NCI-H345 treated with DMSO at 0.1 percent for 48 hours (cell line): ENCODE results near the gene TNFRSF1A.

Experiments used
- DNase-seq: peaks from one replicate; lab custom pipeline; 2025; ENCODE audit not compliant: unreplicated experiment; lab: John Stamatoyannopoulos, UW

TNFRSF1A gene

DNA sequence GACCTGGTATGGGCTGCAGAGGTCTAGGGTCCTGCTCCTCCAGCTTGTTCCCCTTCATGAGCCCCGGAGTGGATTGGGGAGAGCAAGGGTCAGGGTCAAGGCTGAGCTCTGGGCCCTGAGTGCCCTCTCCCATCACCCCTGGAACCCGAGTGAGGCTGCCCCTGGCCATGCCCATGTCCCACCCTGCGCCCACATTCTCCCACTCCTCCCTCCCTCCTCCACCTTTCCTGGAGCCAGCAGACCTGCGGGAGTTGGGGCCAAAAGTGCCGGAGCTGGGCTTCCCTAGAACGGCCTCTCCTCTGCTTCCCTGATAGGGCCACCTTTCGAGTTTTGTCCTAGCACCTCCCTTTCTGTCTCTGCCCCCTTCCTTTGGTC, 32.9 kb upstream of the TNFRSF1A start:
- no peak for DNase-seq

DNA sequence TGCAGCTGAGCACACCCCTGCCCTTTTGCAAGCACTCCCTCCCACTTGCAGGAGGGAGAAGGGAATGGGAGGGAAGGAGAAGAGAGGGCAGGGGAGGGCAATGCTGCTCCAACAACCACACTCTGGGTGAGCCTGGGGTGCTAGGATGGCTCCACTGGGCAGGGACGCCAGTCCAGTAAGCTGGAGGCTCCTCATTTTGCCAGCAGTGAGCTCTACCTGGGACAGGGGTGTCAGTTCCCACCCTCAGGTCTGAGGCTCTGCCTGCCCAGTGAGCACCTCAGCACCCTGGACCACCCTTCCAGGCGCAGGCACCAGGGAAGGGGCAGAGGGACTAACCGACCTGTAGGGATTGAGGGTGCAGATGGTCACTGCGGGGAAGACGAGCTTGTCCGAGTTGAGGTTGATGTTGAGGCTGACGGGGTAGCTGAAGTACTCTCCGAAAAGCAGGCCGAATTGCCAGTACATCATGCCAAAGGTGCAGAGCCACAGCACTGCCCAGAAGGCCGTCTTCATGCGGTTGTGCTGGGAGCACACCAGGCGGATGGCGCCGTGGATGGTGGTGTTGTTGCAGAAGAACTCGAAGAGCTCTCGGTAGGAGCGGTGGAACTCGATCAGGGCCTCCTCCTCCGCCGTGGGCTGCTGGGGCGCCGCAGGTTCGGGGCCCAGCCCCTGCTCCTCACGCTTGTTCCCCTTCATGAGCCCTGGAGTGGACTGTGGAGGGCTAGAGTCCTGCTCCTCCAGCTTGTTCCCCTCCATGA, 32.3 kb upstream of the TNFRSF1A start:
- DNase-seq: no peak

DNA sequence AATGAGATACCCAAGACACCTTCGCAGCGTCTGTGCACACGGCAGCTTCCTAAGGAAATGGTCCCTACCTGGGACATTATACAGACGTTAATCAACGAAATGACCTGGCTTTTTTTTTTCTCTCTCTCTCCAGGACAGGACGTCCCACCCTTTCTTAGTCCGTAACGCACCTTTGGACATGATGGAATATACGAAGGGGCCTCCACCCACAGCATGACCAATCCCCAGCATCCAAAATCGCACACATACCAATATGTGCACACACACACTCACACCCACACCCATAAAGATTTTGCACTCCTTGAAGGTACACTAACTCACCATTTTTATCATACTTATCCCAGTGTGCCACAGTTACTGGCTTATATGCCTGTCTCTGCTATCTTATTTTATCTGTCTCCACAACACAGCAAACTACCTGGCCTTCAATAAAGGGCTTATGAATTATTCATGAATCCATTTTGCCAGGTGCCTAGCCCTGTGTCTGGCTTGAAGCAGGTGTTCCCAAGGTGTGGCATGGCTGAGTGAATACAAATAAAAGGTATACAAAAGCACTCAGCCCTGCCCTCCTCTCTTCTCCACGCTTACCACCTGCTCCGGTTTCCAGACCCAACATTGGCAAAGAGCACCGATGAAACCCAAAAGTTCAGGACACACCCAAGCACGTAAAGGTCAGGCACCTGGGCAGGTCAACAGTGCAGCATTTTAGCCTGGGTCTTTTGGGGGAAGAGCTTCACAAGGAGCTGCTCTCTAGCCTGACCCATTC, 31.3 kb upstream of the TNFRSF1A start:
- peak; percentile 94 for DNase-seq

DNA sequence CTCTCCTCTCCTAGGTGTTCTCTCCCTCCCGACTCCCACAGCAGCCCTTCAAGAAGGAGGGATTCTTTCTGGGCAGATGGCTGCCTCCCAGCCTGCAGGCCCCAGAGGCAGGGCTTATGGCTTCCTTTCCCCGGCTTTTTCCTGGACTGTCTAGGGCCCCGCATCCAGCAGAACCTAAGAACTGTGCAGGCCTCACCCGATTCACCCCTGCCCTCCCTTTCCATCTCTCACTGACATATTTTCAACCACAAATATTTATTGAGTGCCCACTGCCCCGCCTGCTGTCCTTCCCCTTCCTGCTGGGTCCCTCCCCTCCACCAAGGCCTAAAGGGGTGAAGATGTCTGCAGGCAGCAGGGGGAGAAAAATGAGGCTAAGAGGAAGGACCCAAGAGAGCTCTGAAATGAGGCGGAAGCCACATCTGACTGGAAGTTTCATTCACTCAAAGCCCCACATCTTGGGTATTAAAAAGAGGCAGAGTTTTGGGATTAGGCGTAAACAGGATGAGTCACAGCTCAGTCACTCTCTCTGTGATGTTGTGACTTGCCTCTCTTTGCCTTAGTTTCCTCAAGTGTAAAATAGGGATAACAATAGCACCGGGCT, 30.6 kb upstream of the TNFRSF1A start:
- peak; percentile 41 for DNase-seq

DNA sequence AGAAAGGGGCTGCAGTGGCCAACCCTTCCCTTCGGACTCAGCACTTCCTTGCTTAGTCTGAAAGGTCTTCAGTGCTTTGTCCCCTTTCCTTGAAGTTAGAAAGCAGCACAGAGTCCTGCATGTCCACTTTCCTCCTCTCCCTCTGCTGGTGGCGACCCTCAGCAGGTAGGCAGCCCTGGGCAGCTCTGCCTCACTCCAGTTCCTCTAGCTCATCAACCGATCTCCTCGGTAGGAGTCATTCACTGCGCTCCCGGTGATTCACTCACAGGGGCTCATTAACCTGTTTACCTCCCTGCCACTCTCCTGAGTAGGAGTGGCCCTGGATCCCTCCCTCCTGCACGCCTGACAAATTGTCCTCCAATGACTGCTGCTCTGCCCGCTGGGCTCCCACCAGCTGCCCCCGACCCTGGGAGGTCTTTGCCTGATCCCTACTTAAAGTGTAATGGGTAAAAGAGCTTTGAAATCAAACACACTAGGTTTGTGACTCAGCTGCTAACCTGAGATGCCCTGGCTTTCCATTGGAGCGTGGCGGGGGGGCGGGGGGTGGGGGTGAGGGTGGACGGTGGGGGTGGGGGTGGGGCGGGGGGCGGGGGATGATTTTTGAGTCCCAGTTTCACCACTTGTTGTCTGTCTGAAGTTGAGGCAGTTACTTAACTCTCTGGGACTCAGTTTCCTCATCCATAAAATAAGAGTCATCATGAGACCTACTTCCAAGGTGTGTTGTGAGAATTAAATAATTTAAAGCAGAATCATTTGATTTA, 29.3 kb upstream of the TNFRSF1A start:
- peak; percentile 95 for DNase-seq

DNA sequence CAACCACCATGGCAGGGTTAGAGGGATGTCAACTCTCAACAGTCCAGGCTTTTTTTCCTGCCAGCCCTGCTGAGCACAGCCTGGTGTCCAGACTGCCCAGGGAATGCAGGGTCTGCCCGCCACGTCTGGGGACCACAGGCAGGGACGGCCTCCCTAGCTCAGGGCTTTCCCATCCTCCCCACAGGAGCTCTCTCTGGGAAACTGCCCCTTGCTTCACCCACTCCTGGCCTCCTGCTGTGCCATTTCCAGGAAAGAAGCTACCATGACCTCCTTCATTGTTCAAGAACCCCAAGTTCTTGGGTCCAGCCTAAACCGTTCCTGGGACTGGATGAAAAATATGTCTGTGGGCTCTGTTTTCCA, 28.7 kb upstream of the TNFRSF1A start:
- no peak for DNase-seq

DNA sequence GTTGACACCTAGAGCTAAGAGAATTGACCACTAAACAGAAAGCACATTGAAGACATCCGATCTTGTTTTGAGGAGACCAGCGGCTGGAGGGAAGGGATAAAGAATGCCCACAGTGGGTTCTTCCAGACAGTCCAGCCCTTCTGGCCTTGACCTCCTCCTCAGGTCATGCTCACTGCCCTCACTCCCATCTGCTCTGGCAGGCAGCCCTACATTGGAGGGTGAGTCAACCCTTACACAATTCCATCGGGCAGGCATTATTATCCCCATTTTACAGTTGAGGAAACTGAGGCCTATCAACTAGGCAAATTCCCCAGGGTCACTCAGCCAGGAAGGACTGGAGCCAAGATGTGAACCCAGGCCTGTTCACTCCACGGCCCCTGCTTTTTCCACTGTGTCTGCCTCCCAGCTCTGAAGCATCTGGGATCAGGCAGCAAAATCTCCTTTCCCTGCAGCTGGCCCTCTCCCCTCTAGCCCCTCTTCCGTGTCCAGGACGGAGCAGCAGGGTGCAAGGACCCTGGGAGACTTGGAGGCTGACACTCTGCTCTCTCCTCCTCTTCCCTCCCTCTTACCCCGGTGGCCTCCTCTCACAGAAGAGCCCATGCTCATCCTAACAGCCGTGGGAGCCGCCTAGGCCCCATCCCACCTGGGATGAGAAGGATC, 28.2 kb upstream of the TNFRSF1A start:
- DNase-seq: no peak

DNA sequence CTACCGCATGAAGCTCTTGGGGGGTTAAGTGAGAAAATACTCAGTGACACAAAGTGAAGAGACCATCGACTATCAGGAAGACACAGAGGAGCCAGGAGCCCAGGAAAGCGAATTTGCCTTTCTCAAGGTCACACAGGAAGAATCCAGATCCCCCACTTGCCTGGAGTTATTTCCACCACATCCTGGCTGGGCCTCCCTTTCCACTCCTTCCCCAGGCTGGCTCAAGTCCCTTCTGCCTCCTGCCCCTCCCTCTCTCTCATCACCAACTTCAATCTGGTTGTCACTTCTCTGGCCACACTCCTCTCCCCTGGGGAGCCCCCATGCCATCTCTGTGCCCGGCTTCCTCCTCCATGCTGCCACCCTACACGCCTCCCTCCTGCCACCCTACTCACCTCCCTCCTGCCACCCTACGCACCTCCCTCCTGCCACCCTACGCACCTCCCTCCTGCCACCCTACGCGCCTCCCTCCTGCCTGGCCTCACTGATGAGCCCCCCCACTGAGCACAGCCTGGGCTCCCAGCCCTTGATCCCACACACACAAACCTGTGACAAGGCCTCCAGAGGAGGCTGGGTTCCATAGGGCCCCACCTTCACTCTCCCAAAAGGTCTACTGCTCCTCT, 27.1 kb upstream of the TNFRSF1A start:
- DNase-seq: no peak

DNA sequence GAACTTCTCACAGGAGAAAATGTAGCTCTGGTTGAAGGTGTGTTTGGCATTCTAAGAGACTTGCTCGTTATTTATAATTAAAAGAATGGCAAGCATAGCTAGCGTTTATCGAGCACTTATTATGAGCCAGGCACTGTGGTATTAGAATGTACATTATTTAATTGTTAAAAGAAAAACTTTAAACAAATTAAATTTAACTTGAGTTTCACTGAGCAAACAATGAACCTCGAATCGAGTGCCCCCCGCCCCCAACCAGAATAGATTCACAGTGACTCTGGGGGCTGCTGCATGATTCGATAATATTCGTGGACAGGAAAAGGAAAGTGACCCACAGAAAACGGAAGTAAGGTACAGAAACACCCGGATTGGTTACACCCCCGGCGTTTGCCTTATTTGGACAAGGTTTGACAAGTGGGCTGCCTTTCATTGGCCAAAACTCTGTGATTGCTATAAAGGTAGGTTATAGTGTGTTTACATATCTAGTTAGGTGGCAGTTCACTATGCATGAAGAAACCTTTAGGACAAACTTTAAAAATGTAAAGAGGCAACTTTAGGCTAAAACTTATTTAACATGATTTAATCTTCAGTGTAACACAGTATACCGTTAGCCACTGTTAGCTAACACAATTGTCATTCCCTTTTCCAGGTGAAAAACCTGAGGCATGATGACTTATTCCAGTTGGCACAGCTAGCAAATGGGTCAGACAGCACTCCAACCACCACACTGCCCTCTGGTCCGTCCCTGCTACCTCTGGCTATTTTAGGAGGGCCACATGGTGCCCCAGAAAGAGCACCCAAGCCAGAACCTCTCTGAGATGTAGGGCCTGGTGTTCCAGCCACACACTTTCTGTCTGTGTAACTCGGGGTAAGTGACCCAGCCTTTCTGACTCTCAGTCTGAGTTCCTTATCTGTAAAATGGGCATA, 26.4 kb upstream of the TNFRSF1A start:
- no peak for DNase-seq

DNA sequence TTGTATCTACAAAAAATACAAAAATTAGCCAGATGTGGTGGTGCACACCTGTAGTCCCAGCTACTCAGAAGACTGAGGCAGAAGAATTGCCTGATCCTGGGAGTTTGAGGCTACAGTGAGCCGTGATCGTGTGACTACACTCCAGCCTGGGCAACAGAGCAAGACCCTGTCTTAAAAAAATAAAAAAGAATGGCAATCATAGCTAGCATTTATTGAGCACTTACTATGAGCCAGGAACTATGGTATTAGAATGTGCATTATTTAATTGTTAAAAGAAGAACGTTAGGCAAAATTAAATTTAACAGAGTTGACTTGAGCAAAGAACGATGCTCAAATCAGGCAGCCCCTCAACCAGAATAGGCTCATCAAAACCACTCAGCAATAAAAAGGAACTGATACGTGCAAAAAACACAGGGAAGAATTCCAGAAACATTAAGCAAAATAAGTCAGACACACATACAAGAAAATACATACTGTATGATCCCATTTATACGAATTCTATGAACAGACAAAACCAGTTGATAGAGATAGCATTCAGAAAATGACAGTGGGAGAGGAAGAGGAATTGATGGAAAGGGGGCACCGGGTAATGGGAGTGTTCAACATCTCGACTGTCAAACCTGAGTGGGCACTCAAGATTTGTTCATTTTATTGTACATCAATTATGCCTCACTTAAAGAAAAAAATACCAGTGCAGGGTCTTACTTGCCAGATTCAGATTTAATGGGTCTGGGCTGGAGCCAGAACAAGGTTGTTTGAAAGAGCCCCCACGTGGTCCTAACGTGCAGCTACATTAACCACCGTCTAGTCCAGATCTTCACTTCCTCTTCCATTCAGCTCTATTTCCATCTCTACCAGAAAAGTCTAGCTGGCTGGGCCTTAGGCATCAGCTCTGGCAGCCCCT, 25.4 kb upstream of the TNFRSF1A start:
- no peak for DNase-seq

DNA sequence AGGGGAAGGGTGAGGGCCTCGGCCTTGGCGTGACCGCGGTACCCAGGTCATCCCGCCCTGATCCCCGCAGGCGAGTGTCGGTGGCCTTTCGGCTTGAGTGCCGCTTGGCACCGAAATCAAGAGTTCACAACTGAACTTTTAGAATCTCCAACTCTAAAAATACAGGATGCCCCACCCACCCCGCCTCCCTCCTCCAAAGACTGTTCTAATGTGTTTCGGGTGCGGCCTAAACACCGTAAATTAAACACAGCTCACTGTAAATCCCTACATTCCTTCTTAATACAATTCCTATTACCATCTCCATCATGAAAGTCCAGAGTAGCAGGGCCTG, 22.1 kb upstream of the TNFRSF1A start:
- no peak for DNase-seq

DNA sequence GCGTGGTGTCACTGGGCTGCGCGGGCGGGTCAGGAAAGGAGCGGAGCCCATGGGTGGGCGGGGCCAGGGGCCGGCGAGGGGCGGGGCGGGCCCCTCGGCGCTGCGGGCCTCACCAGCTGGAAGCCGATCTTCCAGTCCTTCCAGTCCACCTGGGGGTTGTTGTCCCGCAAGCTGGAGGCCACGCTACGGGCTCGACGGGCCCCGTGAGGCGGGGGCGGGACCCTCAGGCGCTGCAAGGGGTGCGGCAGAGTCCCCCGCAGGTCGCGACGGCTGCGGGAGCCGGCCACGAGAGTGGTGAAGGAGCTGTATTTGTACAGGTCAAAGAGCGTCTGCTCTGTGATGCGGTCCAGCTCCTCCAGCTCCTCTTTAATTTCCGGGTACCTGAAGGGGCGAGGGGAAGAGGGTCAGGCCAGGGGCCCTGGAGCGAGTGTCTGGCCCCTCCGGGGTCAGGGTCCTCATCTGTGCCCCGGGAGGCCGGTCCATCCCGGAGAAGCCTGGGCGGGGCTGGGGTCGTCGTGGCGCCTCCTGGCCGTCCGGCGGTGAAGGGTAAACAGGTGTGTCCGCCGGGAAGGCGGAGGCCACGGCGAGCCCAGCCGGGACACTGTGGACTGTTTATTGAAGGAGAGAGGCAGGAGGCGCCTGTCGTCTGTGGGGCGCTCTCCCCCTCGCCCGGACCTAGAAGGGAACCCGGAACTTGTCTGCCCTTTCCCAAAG, 21.6 kb upstream of the TNFRSF1A start:
- DNase-seq: no peak

DNA sequence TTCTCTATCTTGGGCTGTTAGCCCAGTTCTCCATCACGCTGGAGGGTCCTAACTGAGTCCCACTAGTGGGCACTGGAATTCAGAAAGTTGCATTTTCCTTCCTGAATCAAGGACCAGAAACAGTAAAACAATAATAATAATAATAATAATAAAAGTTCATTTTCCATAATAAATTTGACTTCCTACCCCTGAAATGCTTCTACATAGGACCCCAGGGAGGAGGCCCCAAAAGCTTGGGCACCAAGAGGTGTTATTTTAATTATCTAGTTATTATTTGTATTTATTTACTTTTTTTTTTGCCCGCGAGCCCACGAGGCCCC, 21.1 kb upstream of the TNFRSF1A start:
- DNase-seq: no peak

DNA sequence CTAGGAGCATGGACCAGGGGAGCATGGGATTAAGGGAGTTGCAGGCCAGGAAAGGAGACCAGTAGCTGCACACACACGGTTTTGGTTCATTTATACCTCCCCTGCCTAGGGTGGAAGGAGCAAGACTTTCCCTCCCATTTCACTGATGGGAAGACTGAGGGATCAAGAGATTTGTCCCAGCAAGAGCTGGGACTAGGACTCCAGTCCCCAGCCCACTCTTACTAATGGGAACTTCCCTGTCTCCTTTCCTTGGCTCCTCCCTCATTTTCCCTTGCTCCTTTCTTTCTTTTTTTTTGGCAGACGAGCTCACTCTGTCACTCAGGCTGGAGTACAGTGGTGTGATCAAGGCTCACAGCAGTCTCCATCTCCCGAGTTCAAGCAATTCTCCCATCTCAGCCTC, 20.5 kb upstream of the TNFRSF1A start:
- no peak for DNase-seq

DNA sequence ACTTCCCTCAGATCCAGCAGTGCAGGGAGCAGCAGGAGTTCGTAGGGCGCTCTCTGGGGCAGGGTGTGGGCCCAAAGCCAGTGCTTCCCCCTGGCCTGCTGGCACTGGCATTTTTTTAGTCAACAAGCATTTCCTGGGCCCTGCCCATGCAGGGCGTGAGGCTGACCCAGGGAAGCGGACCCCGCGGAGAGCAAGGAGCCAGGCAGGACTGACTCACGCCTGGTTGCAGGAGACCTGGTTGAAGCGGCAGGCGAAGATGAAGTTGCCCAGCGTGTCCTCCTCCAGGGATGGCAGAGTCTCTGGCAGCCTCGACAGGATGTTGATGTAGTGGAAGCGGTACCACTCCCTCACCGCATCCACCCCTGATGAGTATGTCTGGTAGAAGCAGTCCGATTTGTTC, 20.0 kb upstream of the TNFRSF1A start:
- no peak for DNase-seq

DNA sequence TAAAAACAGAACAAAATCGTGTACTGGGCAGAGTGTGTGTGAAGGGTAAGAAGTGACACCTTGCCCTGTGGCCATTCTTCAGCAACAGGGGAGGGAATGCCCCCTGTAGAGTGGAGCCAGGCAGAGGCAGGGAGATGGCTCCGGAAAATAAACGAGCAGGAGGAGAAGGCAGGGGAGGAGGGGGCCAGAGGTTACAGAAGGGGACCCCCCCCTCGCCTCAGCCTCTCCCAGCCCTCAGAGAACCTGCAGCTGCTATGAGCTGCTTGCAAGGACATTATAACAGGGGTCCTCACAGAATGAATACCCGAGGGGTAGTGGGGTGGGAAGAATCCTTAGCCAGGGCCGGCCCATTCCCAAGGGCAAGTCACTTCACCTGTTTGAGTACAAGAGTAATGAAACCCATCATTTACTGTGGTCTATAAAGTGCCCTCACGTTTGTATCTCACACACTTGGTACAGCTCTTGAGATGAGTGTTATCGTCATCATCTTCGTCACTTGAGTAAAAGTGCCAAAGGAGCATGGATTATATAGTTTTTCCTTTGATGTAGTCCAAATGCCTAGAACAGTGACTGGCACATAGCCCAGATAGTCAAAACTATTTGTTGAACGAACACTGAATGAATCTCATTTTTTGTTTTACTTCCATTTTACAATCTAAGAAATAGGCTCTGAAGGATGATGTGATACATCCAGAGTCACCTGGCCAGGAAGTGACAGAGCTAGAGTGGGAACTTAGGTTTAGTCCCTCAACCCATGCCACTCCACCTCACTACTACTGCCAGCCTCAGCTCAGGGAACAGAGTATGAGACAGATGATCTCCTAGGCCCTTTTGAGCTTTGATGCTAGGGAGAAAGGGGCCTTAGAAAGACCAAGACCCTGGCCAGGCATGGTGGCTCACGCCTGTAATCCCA, 19.0 kb upstream of the TNFRSF1A start:
- DNase-seq: no peak

DNA sequence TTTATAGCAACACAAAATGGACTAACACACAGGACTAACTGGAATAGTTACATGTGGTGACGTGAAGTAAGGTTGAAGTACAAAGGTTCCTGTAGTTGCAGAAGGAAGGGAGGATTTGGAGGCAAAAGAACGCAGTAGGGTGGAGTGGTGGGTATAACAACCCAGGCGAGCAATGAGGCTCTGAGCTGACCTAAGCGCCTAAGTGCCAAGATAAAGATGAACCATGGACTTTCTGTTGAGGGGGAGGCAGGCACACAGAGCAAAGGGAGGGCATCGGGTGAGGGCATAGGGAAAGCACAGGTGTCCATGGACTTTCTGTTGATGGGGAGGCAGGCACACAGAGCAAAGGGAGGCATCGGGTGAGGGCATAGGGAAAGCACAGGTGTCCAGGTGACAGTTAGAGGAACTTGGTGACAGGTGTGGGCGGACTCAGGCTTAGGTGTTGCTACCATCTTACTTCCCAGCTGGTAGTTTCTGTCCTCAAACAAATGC, 18.2 kb upstream of the TNFRSF1A start:
- DNase-seq: no peak
